H1 (cell line): Measurements from ENCODE around the gene LINC01488. TPM values are rescaled to one million over a fixed set of nuclear protein-coding genes. Genes with fewer than 3 reads are reported as not detected.

Experiments
- CTCF ChIA-PET: fragments of 300-600 bp; sonication (Branson Sonifier 250); formaldehyde crosslinking; loops from one replicate; lab custom pipeline; 2021; ENCODE audit not compliant: partially characterized antibody; lab: Charles Lee
- POLR2A ChIA-PET: fragments of 300-600 bp; sonication (Branson Sonifier 250); formaldehyde crosslinking; loops from one replicate; lab custom pipeline; 2021; ENCODE audit warnings: inconsistent platforms; ENCODE audit not compliant: partially characterized antibody; lab: Charles Lee
- DNase-seq, 2 experiments: peaks; one replicate each; pipeline versions ENCODE4 v3.0.0 to v3.0.0-alpha.2; 2010 to 2022; ENCODE audit warnings: low spot score in 2 of 2, low read depth in 1 of 2, mixed read lengths in 1 of 2
- FAIRE-seq: peaks from 2 replicates; lab custom pipeline; 2011; peaks lifted over from hg19 to GRCh38; lab: Jason Lieb, UNC
- H2AFZ ChIP-seq: 2 replicates; pipeline ENCODE4 v1.8.1; 2012; ENCODE audit warnings: low read length, inconsistent platforms
- H2AK5ac ChIP-seq: 2 replicates; pipeline ENCODE4 v1.6.1; 2013; ENCODE audit warnings: low read depth, low read length
- H2BK120ac ChIP-seq: replicated peaks from 2 replicates; pipeline ENCODE3; 2013; ENCODE audit warnings: low read depth, low read length, inconsistent platforms
- H2BK12ac ChIP-seq: 2 replicates; pipeline ENCODE4 v1.6.1; 2013; ENCODE audit warnings: low read depth, low read length
- H2BK15ac ChIP-seq: 2 replicates; pipeline ENCODE4 v1.6.1; 2013; ENCODE audit warnings: low read length
- H2BK20ac ChIP-seq: 2 replicates; pipeline ENCODE4 v1.6.1; 2013; ENCODE audit warnings: low read length
- H2BK5ac ChIP-seq: 2 replicates; pipeline ENCODE4 v1.6.1; 2013; ENCODE audit warnings: low read depth, low read length
- H3K14ac ChIP-seq: 2 replicates; pipeline ENCODE4 v1.6.1; 2013; ENCODE audit warnings: inconsistent platforms; ENCODE audit not compliant: insufficient read length
- H3K18ac ChIP-seq: 2 replicates; pipeline ENCODE4 v1.6.1; 2013; ENCODE audit warnings: low read length; ENCODE audit errors: extremely low read depth
- H3K23ac ChIP-seq: 2 replicates; pipeline ENCODE4 v1.6.1; 2013; ENCODE audit warnings: inconsistent platforms; ENCODE audit not compliant: insufficient read length
- H3K23me2 ChIP-seq: 2 replicates; pipeline ENCODE4 v1.6.1; 2013; ENCODE audit warnings: low read depth, low read length
- H3K27ac ChIP-seq: 2 replicates; pipeline ENCODE4 v1.6.1; 2011; ENCODE audit warnings: low read depth, low read length, inconsistent platforms
- H3K27me3 ChIP-seq, 4 experiments: replicated peaks in 1 of 4; 1 replicate in 1 of 4; 2 replicates in 3 of 4; pipeline versions ENCODE4 v1.6.1 to v1.8.1; 2011 to 2013; ENCODE audit warnings: low read length in 3 of 4, mild to moderate bottlenecking in 3 of 4, inconsistent platforms in 2 of 4, mixed read lengths in 2 of 4, moderate library complexity in 1 of 4; ENCODE audit not compliant: control insufficient read depth in 3 of 4, insufficient read depth in 3 of 4; ENCODE audit errors: extremely low read depth in 1 of 4
- H3K36me3 ChIP-seq, 4 experiments: 2 replicates each; pipeline versions ENCODE4 v1.6.1 to v1.8.1; 2011 to 2013; ENCODE audit warnings: mild to moderate bottlenecking in 4 of 4, low read length in 3 of 4, moderate library complexity in 2 of 4, control low read depth in 1 of 4, inconsistent platforms in 1 of 4; ENCODE audit not compliant: insufficient read depth in 4 of 4, control insufficient read depth in 2 of 4
- H3K4ac ChIP-seq: replicated peaks from 2 replicates; pipeline ENCODE3; 2013; ENCODE audit warnings: low read length, low read depth, mixed read lengths, inconsistent platforms; ENCODE audit not compliant: insufficient read length
- H3K4me1 ChIP-seq, 4 experiments: replicated peaks in 1 of 4; 1 replicate in 1 of 4; 2 replicates in 3 of 4; pipeline versions ENCODE4 v1.6.1 to v1.8.1; 2011 to 2013; ENCODE audit warnings: low read length in 3 of 4, inconsistent platforms in 2 of 4, mixed read lengths in 1 of 4; ENCODE audit not compliant: insufficient read depth in 4 of 4, control insufficient read depth in 3 of 4
- H3K4me2 ChIP-seq, 2 experiments: 2 replicates each; pipeline versions ENCODE4 v1.6.1 to v1.8.1; 2011 to 2013; ENCODE audit warnings: low read depth in 2 of 2, low read length in 2 of 2, control low read depth in 1 of 2, inconsistent platforms in 1 of 2, mild to moderate bottlenecking in 1 of 2; ENCODE audit not compliant: insufficient read depth in 1 of 2
- H3K4me3 ChIP-seq, 4 experiments: fragments of 200-600, 300-600 bp in 1 of 4; sonication (generic), shearing (Covaris generic), sonication (Bioruptor Twin) in 1 of 4; 2 replicates each; pipeline versions ENCODE4 v1.5.1 to v1.8.1; 2011 to 2016; ENCODE audit warnings: low read length in 4 of 4, low read depth in 3 of 4, control low read depth in 2 of 4, inconsistent platforms in 2 of 4, mild to moderate bottlenecking in 2 of 4, mixed read lengths in 1 of 4, moderate library complexity in 1 of 4; ENCODE audit not compliant: insufficient read depth in 2 of 4; ENCODE audit errors: extremely low read depth in 1 of 4
- H3K56ac ChIP-seq: replicated peaks from 2 replicates; pipeline ENCODE3; 2013; ENCODE audit warnings: low read depth, mild to moderate bottlenecking, mixed read lengths, low read length, inconsistent platforms; ENCODE audit not compliant: insufficient read length
- H3K79me1 ChIP-seq: 2 replicates; pipeline ENCODE4 v1.6.1; 2013; ENCODE audit warnings: low read depth, low read length, control low read depth
- H3K79me2 ChIP-seq, 2 experiments: 2 replicates each; pipeline versions ENCODE4 v1.6.1 to v1.8.1; 2012 to 2013; ENCODE audit warnings: low read length in 2 of 2, mild to moderate bottlenecking in 2 of 2, inconsistent platforms in 1 of 2; ENCODE audit not compliant: insufficient read depth in 2 of 2, control insufficient read depth in 1 of 2
- H3K9ac ChIP-seq, 4 experiments: replicated peaks in 1 of 4; 1 replicate in 1 of 4; 2 replicates in 3 of 4; pipeline versions ENCODE4 v1.6.1 to v1.8.1; 2011 to 2013; ENCODE audit warnings: low read depth in 3 of 4, low read length in 3 of 4, control low read depth in 2 of 4, mild to moderate bottlenecking in 2 of 4, moderate library complexity in 2 of 4, inconsistent platforms in 1 of 4; ENCODE audit errors: extremely low read depth in 1 of 4
- H3K9me3 ChIP-seq, 2 experiments: 2 replicates each; pipeline versions ENCODE4 v1.6.1 to v1.8.1; 2012 to 2013; ENCODE audit warnings: mild to moderate bottlenecking in 2 of 2, moderate library complexity in 2 of 2, control low read depth in 1 of 2, inconsistent platforms in 1 of 2, low read depth in 1 of 2, low read length in 1 of 2, mixed read lengths in 1 of 2; ENCODE audit not compliant: insufficient read depth in 2 of 2
- H4K20me1 ChIP-seq, 2 experiments: replicated peaks in 1 of 2; 2 replicates each; pipeline versions ENCODE3 to v1.8.1; 2011 to 2013; ENCODE audit warnings: inconsistent platforms in 2 of 2, low read length in 2 of 2, mild to moderate bottlenecking in 1 of 2; ENCODE audit not compliant: insufficient read depth in 2 of 2, control insufficient read depth in 1 of 2
- H4K5ac ChIP-seq: 2 replicates; pipeline ENCODE4 v1.6.1; 2013; ENCODE audit warnings: low read length, low read depth, mixed read lengths, inconsistent platforms; ENCODE audit not compliant: insufficient read length
- H4K8ac ChIP-seq: 2 replicates; pipeline ENCODE4 v1.8.0; 2013; ENCODE audit warnings: mild to moderate bottlenecking, moderate library complexity, low read length, inconsistent platforms; ENCODE audit not compliant: insufficient read depth; ENCODE audit errors: extremely low read depth
- H4K91ac ChIP-seq: replicated peaks from 2 replicates; pipeline ENCODE3; 2013; ENCODE audit warnings: low read length, mixed read lengths, inconsistent platforms; ENCODE audit not compliant: insufficient read length
- SP1 ChIP-seq: IDR thresholded peaks from 2 replicates; pipeline ENCODE4 v1.6.1; 2011; ENCODE audit warnings: low read depth, low read length
- WGBS, 2 experiments: shearing (Covaris generic) in 1 of 2; methylation state at CpG; one replicate each; pipeline versions ENCODE4 v1.1.6 to v1.1.7; 2013 to 2015; ENCODE audit warnings: low lambda C conversion rate in 2 of 2, mixed read lengths in 2 of 2, inconsistent platforms in 1 of 2, low coverage in 1 of 2, missing lambda C conversion rate in 1 of 2; ENCODE audit not compliant: insufficient replicate concordance in 2 of 2, insufficient coverage in 1 of 2, insufficient read length in 1 of 2; ENCODE audit errors: extremely low coverage in 1 of 2, missing lambda C conversion rate in 1 of 2; 5-methylcytosine and 5-hydroxymethylcytosine counted together
- polyA plus RNA-seq, 7 experiments: library from polyadenylated mRNA; depleted of rRNA in 3 of 7; stranded (reverse) in 5 of 7; unstranded in 2 of 7; fragments of >200 nt in 5 of 7; fragments of 200-250 nt in 2 of 7; gene quantifications; 1 replicate in 5 of 7; 2 replicates in 1 of 7; 4 replicates in 1 of 7; pipeline versions ENCODE4 v1.2.1 to v1.2.3, GENCODE V29; 2011 to 2013; ENCODE audit warnings: missing spikeins in 2 of 7, mixed read lengths in 2 of 7
- total RNA-seq: library from RNA; stranded (reverse); fragmentation: NEBNext Ultra II Directional; extraction: Animal tissue kit (Norgen Biotek cat#: 25700); gene quantifications from 2 replicates; pipeline ENCODE4 v1.2.1, GENCODE V29; 2021

Gene LINC01488
- total and polyA plus RNA-seq, 2 of the 8 experiments (the other 6 are each of a cell fraction or from before 2014, with no cell fraction given), result not detected

DNA sequence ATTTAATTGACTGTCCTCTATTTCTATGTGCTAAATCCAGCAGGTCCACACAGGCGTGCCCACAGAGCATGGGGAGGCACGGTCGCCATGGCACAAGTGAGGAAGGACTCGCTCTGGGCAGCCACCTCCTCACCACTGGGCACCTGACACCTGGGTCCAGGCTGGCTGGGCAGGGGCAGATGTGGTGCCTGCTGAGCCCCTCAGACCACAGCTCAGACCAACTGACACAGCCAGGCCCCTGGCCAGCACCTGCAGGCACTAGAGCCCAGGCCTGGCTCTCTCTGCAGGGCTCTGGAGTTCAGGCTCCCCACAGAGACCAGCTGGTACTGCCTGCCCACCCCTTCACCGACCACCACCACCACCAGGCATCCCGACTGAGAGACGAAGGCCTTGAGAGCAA is 27.9 kb downstream of the LINC01488 start:
- no peaks in the 10 kb centered on the region; a peak in 1 of 7 replicates for H3K27me3 ChIP-seq
- no peak overlapping the region for H3K9ac ChIP-seq
- FAIRE-seq (no peak), DNase-seq (no peak)
- no peak overlapping the region for H2AFZ ChIP-seq
- no peak for TF ChIP-seq SP1
- no peak overlapping the region for H2BK12ac ChIP-seq
- no peaks in the 10 kb centered on the region for H3K9me3 ChIP-seq
- no peaks in the 10 kb centered on the region for H3K79me2 ChIP-seq
- no peak overlapping the region for H3K23ac ChIP-seq
- H3K23me2 ChIP-seq, result no peaks in the 10 kb centered on the region
- no peak overlapping the region for H2AK5ac ChIP-seq
- no peak overlapping the region for H3K4me3 ChIP-seq
- H2BK120ac ChIP-seq, result no peak overlapping the region
- no peak overlapping the region for H2BK15ac ChIP-seq
- no peak overlapping the region for H2BK20ac ChIP-seq
- H3K4ac ChIP-seq, result no peak overlapping the region
- no peak overlapping the region for H4K5ac ChIP-seq
- no peak overlapping the region for H2BK5ac ChIP-seq
- CTCF ChIA-PET, result interaction anchor here (2.3 kb wide), 1 partner anchor 152 kb away, joined by 7 read pairs; no protein-coding TSS in a partner anchor
- 98% methylated on average over 7 of the region's 7 CpGs; no CpG with 5 or more reads in 1 of the 2 experiments for WGBS, 2 experiments
- no peak overlapping the region for H3K56ac ChIP-seq
- no peak overlapping the region for H3K4me2 ChIP-seq
- H4K91ac ChIP-seq, result peak overlapping the region; percentile 38
- POLR2A ChIA-PET, result no interaction called here
- no peaks in the 10 kb centered on the region for H3K36me3 ChIP-seq
- no peaks in the 10 kb centered on the region for H4K20me1 ChIP-seq
- no peak overlapping the region for H3K14ac ChIP-seq
- H3K4me1 ChIP-seq, result peaks cover 0 to 4% (median 0%) of the 10 kb centered on the region in 4 experiments; a peak in 2 of 7 replicates
- no peak overlapping the region for H3K18ac ChIP-seq
- no peaks in the 10 kb centered on the region for H3K79me1 ChIP-seq
- H3K27ac ChIP-seq, result no peak overlapping the region
- H4K8ac ChIP-seq, result no peak overlapping the region
